Measurements from ENCODE around the gene EFL1.
A peak's percentile ranks its signal among the peaks of the same experiment; 100 is the strongest.
"Not testable (repeated sequence)": the region's sequence is repeated elsewhere in the genome, so short reads cannot be mapped to it uniquely, and the experiment has no call there.

Gene EFL1

GRCh38 chr15:82297546-82297945, 35.0 kb upstream of the EFL1 start:
- Mint-ChIP-seq H3K27me3 (no peaks in the 10 kb centered on the region), H3K9me3 (no peaks in the 10 kb centered on the region), H3K4me1 (ENCODE audit: low read depth) (peaks cover 14% of the 10 kb centered on the region), H3K36me3 (ENCODE audit: low read depth) (no peaks in the 10 kb centered on the region), H3K4me3 (no peak overlapping the region), H3K27ac (no peak overlapping the region)

- H3K4me1 Mint-ChIP-seq (ENCODE audit: low read depth) = peaks cover 11% of the 10 kb centered on the region
- H3K27ac Mint-ChIP-seq = no peak overlapping the region
- H3K9me3 Mint-ChIP-seq = peaks cover 1% of the 10 kb centered on the region
- no peaks in the 10 kb centered on the region for H3K36me3 Mint-ChIP-seq (ENCODE audit: low read depth)
- H3K4me3 Mint-ChIP-seq = no peak overlapping the region
- no peaks in the 10 kb centered on the region for H3K27me3 Mint-ChIP-seq
Measured at GRCh38 chr15:82294061-82294690, 31.6 kb upstream of the EFL1 start.

DNA sequence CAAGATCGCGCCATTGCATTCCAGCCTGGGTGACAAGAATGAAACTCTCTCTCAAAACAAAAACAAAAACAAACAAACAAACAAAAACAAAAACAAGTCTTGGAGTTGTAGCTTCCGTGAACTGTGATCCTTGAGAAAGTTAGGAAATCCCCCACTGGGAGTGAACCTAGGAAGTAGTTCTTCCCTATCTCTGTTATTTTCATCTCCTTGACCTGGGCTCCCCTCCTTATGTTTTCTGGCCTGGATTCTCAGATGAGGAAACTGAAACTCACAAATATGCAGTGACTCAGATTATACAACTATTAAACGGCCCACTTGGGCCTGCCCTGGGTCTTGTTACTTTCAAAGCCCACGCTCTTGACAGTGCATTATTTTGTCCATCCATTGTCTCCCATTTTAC, 29.7 kb upstream of the EFL1 start:
- H3K27me3 Mint-ChIP-seq = no peaks in the 10 kb centered on the region
- no peaks in the 10 kb centered on the region for H3K36me3 Mint-ChIP-seq (ENCODE audit: low read depth)
- H3K4me1 Mint-ChIP-seq (ENCODE audit: low read depth) = peaks cover 4% of the 10 kb centered on the region
- peaks cover 3% of the 10 kb centered on the region for H3K9me3 Mint-ChIP-seq
- H3K27ac Mint-ChIP-seq = no peak overlapping the region
- no peak overlapping the region for H3K4me3 Mint-ChIP-seq

DNA sequence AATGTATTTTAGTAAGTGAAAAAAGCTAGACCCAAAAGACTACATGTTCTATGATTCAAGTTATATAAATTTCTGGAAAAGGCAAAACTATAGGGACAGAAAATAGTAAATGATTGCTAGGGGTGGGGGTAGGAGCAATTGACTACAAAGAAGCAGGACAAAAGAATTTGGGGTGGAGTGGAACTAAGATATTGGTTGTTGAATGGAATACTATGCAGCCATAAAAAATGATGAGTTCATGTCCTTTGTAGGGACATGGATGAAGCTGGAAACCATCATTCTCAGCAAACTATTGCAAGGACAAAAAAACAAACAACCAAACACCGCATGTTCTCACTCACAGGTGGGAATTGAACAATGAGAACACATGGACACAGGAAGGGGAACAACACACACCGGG, 25.7 kb upstream of the EFL1 start:
- H3K36me3 Mint-ChIP-seq (ENCODE audit: low read depth); H3K9me3 Mint-ChIP-seq; H3K27me3 Mint-ChIP-seq; H3K27ac Mint-ChIP-seq; H3K4me3 Mint-ChIP-seq: not testable (repeated sequence)
- H3K4me1 Mint-ChIP-seq (ENCODE audit: low read depth) = peaks cover 27% of the 10 kb centered on the region

DNA sequence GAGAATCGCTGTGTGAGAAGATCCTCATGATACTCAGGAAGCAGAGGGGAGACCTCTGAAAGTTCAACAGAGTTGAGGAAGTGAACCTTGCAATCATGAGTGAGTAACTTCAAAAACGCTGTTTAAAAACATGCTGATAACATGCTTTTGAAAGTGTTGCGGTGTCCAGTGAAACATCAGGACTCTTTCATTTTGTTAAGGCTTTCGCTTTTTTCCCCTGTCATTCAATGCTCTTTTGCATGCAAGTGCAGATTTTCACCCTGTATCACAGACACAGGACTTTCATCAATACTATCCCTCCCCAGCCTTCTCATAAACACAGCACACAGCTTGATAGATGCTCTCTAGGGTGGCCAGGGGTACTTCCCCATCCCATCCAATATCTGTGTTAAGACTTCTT, 23.9 kb upstream of the EFL1 start:
- Mint-ChIP-seq H3K27ac (peak overlapping the region; percentile 42), H3K4me3 (peak overlapping the region; percentile 4), H3K4me1 (ENCODE audit: low read depth) (peaks cover 27% of the 10 kb centered on the region)
- H3K9me3 Mint-ChIP-seq; H3K36me3 Mint-ChIP-seq (ENCODE audit: low read depth); H3K27me3 Mint-ChIP-seq: not testable (repeated sequence)

DNA sequence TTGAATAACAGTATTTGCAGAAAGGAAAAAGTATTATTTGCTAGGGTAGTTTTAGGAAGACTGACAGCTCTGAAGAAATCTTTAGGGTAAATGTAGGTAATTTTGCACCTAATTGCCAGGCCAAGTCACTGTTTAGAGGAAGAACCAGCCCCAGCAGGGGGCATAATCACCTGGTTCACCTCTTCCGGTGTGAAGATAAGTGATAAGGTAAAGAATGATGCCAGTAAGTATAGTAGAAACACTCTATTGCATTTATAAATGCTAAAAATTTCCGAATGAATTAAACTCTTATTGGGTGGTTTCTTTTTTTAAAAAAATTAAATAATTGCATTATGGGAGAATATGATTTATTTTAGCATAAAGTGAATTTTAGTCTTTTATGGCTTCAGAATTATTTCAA, 21.8 kb upstream of the EFL1 start:
- not testable (repeated sequence) for H3K27ac Mint-ChIP-seq; H3K9me3 Mint-ChIP-seq; H3K36me3 Mint-ChIP-seq (ENCODE audit: low read depth); H3K27me3 Mint-ChIP-seq; H3K4me3 Mint-ChIP-seq
- H3K4me1 Mint-ChIP-seq (ENCODE audit: low read depth) = peaks cover 27% of the 10 kb centered on the region

GRCh38 chr15:82282386-82282785, 19.9 kb upstream of the EFL1 start:
- not testable (repeated sequence) for H3K36me3 Mint-ChIP-seq (ENCODE audit: low read depth); H3K27me3 Mint-ChIP-seq; H3K9me3 Mint-ChIP-seq; H3K4me3 Mint-ChIP-seq; H3K27ac Mint-ChIP-seq
- H3K4me1 Mint-ChIP-seq (ENCODE audit: low read depth) = peaks cover 24% of the 10 kb centered on the region

GRCh38 chr15:82281276-82281675, 18.7 kb upstream of the EFL1 start:
- H3K4me1 Mint-ChIP-seq (ENCODE audit: low read depth) = peaks cover 13% of the 10 kb centered on the region
- H3K27ac Mint-ChIP-seq = not testable (repeated sequence)

GRCh38 chr15:82275410-82275809, 12.9 kb upstream of the EFL1 start:
- no peak overlapping the region for H3K27ac Mint-ChIP-seq
- H3K27me3 Mint-ChIP-seq = peaks cover 16% of the 10 kb centered on the region
- H3K4me3 Mint-ChIP-seq = no peak overlapping the region
- no peaks in the 10 kb centered on the region for H3K4me1 Mint-ChIP-seq (ENCODE audit: low read depth)
- peaks cover 8% of the 10 kb centered on the region for H3K36me3 Mint-ChIP-seq (ENCODE audit: low read depth)
- peaks cover 7% of the 10 kb centered on the region for H3K9me3 Mint-ChIP-seq

More at GRCh38 chr15:82281276-82281675, 18.7 kb upstream of the EFL1 start:
- H3K36me3 Mint-ChIP-seq (ENCODE audit: low read depth); H3K9me3 Mint-ChIP-seq; H3K27me3 Mint-ChIP-seq; H3K4me3 Mint-ChIP-seq: not testable (repeated sequence)

DNA sequence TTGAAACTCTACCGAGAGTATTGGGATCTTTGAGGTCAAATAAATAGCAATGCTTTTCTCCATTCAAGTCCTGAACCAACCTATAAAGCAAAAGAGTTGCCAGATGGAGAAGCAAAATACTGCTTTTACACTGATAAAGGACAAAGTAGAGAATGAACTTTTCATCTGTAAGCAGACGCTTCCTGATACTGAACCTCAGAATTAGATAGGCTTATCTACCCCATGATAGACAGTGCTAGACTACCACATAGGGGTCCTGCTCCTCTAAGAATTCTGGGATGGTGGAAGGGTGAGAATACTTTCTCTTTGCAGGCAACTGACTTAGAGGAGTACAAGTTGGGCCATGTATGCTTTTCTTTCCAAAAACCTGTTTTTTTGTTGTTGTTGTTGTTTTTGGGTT, 9.6 kb upstream of the EFL1 start:
- Mint-ChIP-seq H3K36me3 (ENCODE audit: low read depth) (peaks cover 8% of the 10 kb centered on the region), H3K27me3 (peaks cover 16% of the 10 kb centered on the region), H3K4me3 (no peak overlapping the region), H3K9me3 (peaks cover 7% of the 10 kb centered on the region), H3K4me1 (ENCODE audit: low read depth) (no peaks in the 10 kb centered on the region), H3K27ac (no peak overlapping the region)

GRCh38 chr15:82268454-82268853, 5.9 kb upstream of the EFL1 start:
- H3K36me3 Mint-ChIP-seq (ENCODE audit: low read depth); H3K9me3 Mint-ChIP-seq; H3K4me1 Mint-ChIP-seq (ENCODE audit: low read depth); H3K27ac Mint-ChIP-seq; H3K27me3 Mint-ChIP-seq; H3K4me3 Mint-ChIP-seq: not testable (repeated sequence)

- not testable (repeated sequence) for H3K36me3 Mint-ChIP-seq (ENCODE audit: low read depth); H3K4me3 Mint-ChIP-seq; H3K27me3 Mint-ChIP-seq; H3K9me3 Mint-ChIP-seq; H3K27ac Mint-ChIP-seq
- peaks cover 10% of the 10 kb centered on the region for H3K4me1 Mint-ChIP-seq (ENCODE audit: low read depth)
Measured at GRCh38 chr15:82267137-82267536, 4.6 kb upstream of the EFL1 start.

- peak overlapping the region; percentile 82 for H3K27ac Mint-ChIP-seq
- H3K4me1 Mint-ChIP-seq (ENCODE audit: low read depth) = peaks cover 29% of the 10 kb centered on the region
- H3K4me3 Mint-ChIP-seq = peak overlapping the region; percentile 91
- H3K9me3 Mint-ChIP-seq = no peaks in the 10 kb centered on the region
- no peaks in the 10 kb centered on the region for H3K27me3 Mint-ChIP-seq
- H3K36me3 Mint-ChIP-seq (ENCODE audit: low read depth) = peaks cover 15% of the 10 kb centered on the region
Measured at GRCh38 chr15:82263350-82263749, 816 bp upstream of the EFL1 start.

DNA sequence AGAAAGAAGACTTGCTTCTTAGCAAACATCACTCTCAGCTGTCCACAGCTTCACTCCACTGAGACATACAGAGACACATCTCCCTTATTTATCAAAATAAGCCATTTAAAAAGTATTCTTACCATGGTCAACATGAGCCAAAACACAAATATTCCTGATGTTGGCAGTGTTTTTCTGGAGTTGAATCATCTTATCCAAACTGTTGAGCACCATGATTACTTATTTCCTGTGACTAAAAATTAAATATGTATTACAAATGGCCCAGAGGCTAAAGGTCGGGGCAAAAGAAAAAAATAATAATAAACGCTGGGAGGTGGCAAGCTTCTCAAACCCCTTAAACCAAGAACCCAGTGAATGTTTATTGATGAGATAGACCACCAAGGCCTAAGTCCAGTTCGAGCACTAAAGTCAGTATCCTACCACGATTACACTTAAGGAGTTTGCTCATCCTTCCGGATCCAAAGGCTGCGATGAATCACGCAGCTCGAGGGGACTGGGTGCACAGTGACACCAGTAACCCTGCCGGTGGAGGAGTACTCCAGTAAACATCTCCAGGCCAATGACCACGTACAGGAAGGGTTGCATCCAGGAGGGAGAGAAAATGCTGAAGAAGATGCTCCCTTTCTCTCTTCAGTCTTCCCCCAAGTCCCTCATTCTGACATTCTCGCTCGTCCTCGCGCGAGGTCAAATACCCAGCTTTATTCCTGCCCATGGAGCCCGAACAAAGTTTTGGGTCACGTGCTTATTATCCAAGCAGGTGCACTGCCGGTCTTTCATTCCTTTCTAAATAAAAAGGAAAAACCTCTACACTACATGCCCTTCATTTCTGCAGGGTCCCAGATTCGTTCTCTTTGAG, 740 bp downstream of the EFL1 start:
- H3K9me3 Mint-ChIP-seq, H3K27me3 Mint-ChIP-seq: not testable (repeated sequence)
- Mint-ChIP-seq H3K36me3 (ENCODE audit: low read depth) (peaks cover 31% of the 10 kb centered on the region), H3K27ac (peak overlapping the region; percentile 82), H3K4me3 (peak overlapping the region; percentile 91), H3K4me1 (ENCODE audit: low read depth) (peaks cover 29% of the 10 kb centered on the region)

DNA sequence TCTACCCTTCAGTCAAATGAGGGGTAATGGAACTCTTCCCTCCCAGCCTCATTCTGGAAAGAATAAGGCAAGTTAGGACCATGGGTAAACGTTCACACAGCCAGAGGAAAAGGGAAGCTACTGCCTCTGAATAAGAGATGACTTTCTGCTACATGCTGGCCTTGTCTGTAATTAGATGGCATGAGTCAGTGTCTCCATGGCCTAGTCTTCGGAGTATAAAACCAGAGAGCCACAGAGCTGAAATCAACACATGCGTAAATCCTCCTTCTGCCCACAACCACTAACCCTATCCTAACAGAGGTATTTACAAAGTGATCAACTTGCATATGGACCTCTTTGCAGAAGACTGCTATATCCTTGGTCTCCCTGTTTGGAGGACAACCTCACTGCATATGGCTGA, 14.3 kb downstream of the EFL1 start:
- Mint-ChIP-seq H3K4me1 (ENCODE audit: low read depth) (peaks cover 11% of the 10 kb centered on the region), H3K36me3 (ENCODE audit: low read depth) (peaks cover 45% of the 10 kb centered on the region)
- H3K4me3 Mint-ChIP-seq, H3K27me3 Mint-ChIP-seq, H3K27ac Mint-ChIP-seq, H3K9me3 Mint-ChIP-seq: not testable (repeated sequence)

DNA sequence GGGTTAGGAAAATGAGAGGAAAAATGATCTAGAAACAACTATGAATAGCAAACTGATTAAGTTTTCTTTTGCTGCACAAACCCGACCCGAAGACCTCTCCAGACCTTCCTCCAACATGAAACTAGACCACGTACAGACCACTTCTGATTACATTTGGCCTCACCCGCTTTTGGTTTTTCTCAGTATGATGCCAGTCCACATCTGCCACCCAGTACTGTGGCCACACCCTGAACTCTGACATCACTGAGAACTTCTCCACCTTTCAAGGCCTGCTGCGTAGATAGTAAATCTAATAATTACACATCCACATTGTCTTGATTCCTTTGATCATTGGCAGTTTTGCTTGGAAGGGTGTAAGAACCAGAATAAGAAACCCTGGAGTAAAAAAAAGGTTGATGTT, 16.6 kb downstream of the EFL1 start:
- H3K27ac Mint-ChIP-seq = not testable (repeated sequence)
- H3K4me1 Mint-ChIP-seq (ENCODE audit: low read depth) = peaks cover 18% of the 10 kb centered on the region

More for the DNA sequence above, 16.6 kb downstream of the EFL1 start:
- H3K4me3 Mint-ChIP-seq, H3K27me3 Mint-ChIP-seq, H3K9me3 Mint-ChIP-seq: not testable (repeated sequence)
- peaks cover 34% of the 10 kb centered on the region for H3K36me3 Mint-ChIP-seq (ENCODE audit: low read depth)

Data from stimulated activated naive CD8-positive, alpha-beta T cell treated with anti-CD3 and anti-CD28 coated beads, Interleukin-15, Interleukin-2, amounts not matched to agents 100 ng/mL and 50 ng/mL, for 24 hours (primary cell).